NT2/D1 (cell line): Measurements from ENCODE around the gene HK1.

ENCODE experiments used
- YY1 ChIP-seq: IDR thresholded peaks from 2 replicates; pipeline ENCODE4 v1.6.1; 2011; ENCODE audit not compliant: insufficient read length, insufficient read depth
- ZNF274 ChIP-seq: IDR thresholded peaks from 2 replicates; pipeline ENCODE4 v1.6.1; 2011; ENCODE audit warnings: mild to moderate bottlenecking, low read depth, low read length

GRCh38 chr10:69303632-69304051, 25.3 kb downstream of the HK1 start:
- TF ChIP-seq ZNF274 (no peak), YY1 (no peak)
